ENCODE data around the gene SLCO4A1. TPM values are rescaled to one million over a fixed set of nuclear protein-coding genes. Genes with fewer than 3 reads are reported as not detected.
A peak's percentile ranks its signal among the peaks of the same experiment; 100 is the strongest.

The SLCO4A1 gene
- total RNA-seq, 3 donors from 2014 or later = 13.3 to 18.5 (median 15.0) TPM

DNA sequence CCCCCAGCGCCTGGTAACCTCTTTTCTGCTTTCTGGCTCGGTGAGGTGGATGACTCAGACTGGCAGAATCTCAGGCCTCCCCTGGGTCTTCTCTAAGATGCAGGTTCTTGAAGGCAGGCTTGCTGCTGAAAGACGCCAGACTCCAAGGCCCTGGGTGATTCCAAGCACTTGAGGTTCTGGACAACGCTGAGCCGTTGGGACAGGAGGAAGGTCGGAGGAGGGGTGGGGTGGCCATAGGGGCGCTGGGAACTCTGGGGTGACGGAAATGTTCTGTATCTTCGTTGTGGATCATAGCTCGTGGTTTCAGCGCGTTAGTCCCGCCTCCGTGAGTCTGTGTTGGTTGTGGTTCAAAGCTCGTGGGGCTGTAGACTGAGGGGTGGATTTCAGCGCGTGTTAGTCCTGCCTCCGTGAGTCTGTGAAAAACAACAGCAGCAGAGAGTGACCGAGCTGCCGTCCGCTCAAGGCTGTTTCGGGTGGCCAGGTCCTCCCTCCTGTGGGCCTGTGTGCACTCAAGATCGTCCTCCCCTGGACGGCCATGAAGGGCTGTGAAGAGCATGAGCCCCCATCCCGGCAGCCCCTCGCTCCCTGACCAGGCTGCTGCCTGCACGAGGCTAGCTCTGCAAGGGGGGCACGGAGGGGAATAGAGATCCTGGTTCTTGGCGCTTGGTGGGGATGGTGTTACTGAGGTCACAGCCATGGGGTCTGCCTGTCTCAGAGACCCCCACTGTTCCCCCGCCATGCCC, 74.1 kb downstream of the SLCO4A1 start:
- TF ChIP-seq, protein P1, sequence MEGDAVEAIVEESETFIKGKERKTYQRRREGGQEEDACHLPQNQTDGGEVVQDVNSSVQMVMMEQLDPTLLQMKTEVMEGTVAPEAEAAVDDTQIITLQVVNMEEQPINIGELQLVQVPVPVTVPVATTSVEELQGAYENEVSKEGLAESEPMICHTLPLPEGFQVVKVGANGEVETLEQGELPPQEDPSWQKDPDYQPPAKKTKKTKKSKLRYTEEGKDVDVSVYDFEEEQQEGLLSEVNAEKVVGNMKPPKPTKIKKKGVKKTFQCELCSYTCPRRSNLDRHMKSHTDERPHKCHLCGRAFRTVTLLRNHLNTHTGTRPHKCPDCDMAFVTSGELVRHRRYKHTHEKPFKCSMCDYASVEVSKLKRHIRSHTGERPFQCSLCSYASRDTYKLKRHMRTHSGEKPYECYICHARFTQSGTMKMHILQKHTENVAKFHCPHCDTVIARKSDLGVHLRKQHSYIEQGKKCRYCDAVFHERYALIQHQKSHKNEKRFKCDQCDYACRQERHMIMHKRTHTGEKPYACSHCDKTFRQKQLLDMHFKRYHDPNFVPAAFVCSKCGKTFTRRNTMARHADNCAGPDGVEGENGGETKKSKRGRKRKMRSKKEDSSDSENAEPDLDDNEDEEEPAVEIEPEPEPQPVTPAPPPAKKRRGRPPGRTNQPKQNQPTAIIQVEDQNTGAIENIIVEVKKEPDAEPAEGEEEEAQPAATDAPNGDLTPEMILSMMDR (IDR thresholded peaks at IDR 0.05) = no peak
- intact Hi-C loops (cut with DNase I, micrococcal nuclease) = no loop called here
- ATAC-seq = peak; percentile 43
- DNase-seq = peak in 1 of 3 donors; percentile 47
- Histone ChIP-seq H3K36me3 (ENCODE audit: low read depth) (no peaks in the 10 kb centered on the region), H3K4me3 (no peak overlapping the region), H3K4me1 (ENCODE audit: low read depth) (no peaks in the 10 kb centered on the region), H3K9me3 (no peaks in the 10 kb centered on the region)

DNA sequence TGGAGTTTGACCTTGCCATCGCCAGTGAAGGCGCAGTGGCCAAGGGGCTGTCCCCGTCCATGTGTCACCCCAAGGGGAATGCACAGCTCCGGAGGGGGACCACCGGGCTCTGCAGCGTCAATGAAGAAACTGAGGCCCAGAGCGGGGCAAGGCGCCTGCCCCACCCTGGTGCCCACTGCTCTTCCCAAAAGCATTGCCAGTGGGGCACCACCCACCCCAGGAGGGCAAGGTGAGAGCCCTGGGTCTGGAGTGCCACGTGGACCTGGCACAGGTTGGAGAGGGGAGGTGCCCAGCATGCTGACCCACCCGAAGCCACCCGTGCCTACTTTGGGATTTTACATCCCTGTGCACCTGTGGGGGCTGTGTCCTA, 74.6 kb downstream of the SLCO4A1 start:
- ATAC-seq (no peak), DNase-seq (peak in 1 of 3 donors; percentile 38)
- Histone ChIP-seq H3K9me3 (no peaks in the 10 kb centered on the region), H3K36me3 (ENCODE audit: low read depth) (no peaks in the 10 kb centered on the region), H3K4me1 (ENCODE audit: low read depth) (no peaks in the 10 kb centered on the region), H3K4me3 (no peak overlapping the region)
- TF ChIP-seq, protein P1 (IDR thresholded peaks at IDR 0.05) = no peak
- intact Hi-C loops (cut with DNase I, micrococcal nuclease) = no loop called here

DNA sequence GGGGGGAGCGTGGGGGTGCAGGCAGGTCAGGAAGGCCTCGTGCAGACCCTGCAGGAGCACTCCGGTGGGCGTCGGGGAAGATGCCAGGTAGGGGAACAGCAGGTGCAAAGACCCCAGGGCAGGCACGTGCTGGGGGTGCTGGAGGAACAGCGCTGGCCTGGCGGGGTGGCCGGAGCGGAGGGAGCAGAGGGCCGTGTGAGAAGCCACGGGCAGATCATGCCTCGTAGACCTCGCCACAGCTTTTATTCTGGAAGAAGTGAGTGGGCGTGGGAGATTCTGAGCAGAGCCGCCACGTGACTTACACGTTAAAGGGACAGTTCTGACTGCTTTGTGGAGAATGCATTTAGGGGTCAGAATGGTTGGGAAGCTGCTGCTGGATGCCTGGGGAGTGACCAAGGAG, 75.6 kb downstream of the SLCO4A1 start:
- H3K9me3 ChIP-seq = no peaks in the 10 kb centered on the region
- ATAC-seq = no peak
- TF ChIP-seq, protein P1 (IDR thresholded peaks at IDR 0.05) = no peak
- no peaks in the 10 kb centered on the region for H3K36me3 ChIP-seq (ENCODE audit: low read depth)
- H3K4me1 ChIP-seq (ENCODE audit: low read depth) = no peaks in the 10 kb centered on the region
- intact Hi-C loops (cut with DNase I, micrococcal nuclease) = no loop called here
- DNase-seq = peak in 1 of 3 donors; percentile 26
- H3K4me3 ChIP-seq = no peak overlapping the region

DNA sequence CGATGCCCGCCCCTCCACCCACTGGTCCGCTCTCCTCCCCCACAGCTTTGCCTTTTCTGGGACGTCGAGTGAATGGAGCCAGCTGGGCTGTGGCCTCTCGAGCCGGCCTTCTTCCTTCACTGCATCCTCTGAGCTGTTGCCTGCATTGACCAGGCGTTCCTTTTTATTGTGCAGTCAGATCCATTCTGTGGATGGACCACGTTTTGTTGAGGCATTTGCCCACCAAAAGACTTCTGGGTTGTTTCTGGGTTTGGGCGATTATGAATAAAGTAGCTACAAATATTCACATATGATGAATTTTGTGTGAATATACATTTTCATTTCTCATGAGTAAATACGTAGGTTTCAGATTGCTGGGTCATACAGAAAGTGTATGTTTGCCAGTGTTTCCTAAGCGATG, 76.2 kb downstream of the SLCO4A1 start:
- H3K4me1 ChIP-seq (ENCODE audit: low read depth) = no peaks in the 10 kb centered on the region
- DNase-seq = no peak
- ATAC-seq = no peak
- H3K4me3 ChIP-seq = no peak overlapping the region
- TF ChIP-seq, protein P1 (IDR thresholded peaks at IDR 0.05) = no peak
- intact Hi-C loops (cut with DNase I, micrococcal nuclease) = no loop called here
- no peaks in the 10 kb centered on the region for H3K9me3 ChIP-seq
- H3K36me3 ChIP-seq (ENCODE audit: low read depth) = no peaks in the 10 kb centered on the region

DNA sequence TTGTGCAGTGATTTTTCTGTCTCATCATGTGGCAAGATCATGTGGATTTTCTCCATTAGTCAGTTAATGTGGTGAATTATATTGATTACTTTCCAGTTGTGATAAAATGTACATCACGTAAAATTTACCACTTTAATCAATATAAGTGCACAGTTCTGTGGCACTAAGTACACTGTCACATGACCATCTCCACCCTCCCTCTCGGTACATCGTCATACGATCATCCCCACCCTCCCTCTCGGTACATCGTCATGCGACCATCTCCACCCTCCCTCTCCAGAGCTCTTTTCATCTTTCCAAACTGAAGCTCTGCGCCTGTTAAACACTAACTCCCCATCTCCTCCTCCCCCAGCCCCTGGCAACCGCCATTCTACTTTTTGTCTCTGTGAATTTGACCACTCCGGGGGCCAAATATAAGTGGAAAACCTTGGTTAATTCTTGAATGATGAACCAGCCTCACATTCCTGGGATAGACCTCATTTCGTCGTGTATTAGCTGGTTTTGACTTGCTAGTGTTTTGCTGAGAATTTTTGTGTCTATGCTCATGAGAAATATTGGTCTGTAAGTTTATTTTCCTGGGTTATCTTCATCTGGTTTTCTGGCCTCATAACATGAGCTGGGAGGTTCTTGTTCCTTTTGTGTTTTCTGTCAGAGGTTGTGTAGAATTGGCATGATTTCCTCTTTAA, 77.1 kb downstream of the SLCO4A1 start:
- Histone ChIP-seq H3K9me3 (no peaks in the 10 kb centered on the region), H3K36me3 (ENCODE audit: low read depth) (no peaks in the 10 kb centered on the region), H3K4me3 (no peak overlapping the region), H3K4me1 (ENCODE audit: low read depth) (no peaks in the 10 kb centered on the region)
- DNase-seq (no peak), ATAC-seq (no peak)
- intact Hi-C loops (cut with DNase I, micrococcal nuclease) = no loop called here
- TF ChIP-seq, protein P1 (IDR thresholded peaks at IDR 0.05) = no peak

Other genes starting within 250 kb of the SLCO4A1 start
- 1 to 10 TPM; 5.4 to 9.3 (median 6.6) TPM for gene CABLES2, start 235.2 kb upstream of the SLCO4A1 start, total RNA-seq
- 1 to 10 TPM; 2.3 to 7.0 (median 5.1) TPM for gene RBBP8NL, start 215.0 kb upstream of the SLCO4A1 start, total RNA-seq
- gene GATA5, start 166.5 kb upstream of the SLCO4A1 start, total RNA-seq = under 1 TPM in 2 of 3 donors, not detected in 1; 0.14 to 0.22 TPM
- 10 to 100 TPM in 1 of 3 donors, under 1 TPM in 1, not detected in 1; 0.31 to 22.1 TPM for gene NTSR1, start 66.3 kb downstream of the SLCO4A1 start, total RNA-seq
- 10 to 100 TPM in 1 of 3 donors, 1 to 10 TPM in 2; 7.1 to 11.0 (median 8.3) TPM for gene MRGBP, start 154.0 kb downstream of the SLCO4A1 start, total RNA-seq
- gene OGFR, start 162.3 kb downstream of the SLCO4A1 start, total RNA-seq = 10 to 100 TPM; 39.3 to 63.1 (median 48.5) TPM
- 10 to 100 TPM in 1 of 3 donors, 1 to 10 TPM in 1, under 1 TPM in 1; 0.70 to 12.4 (median 2.3) TPM for gene COL9A3, start 174.5 kb downstream of the SLCO4A1 start, total RNA-seq
- 10 to 100 TPM in 1 of 3 donors, 1 to 10 TPM in 2; 4.3 to 13.3 (median 6.6) TPM for gene TCFL5, start 219.3 kb downstream of the SLCO4A1 start, total RNA-seq

Measured in mucosa of descending colon (tissue), 3 donors.